ENCODE data around the gene ADAM10. TPM values are rescaled to one million over a fixed set of nuclear protein-coding genes. Genes with fewer than 3 reads are reported as not detected.

Gene ADAM10
- total RNA-seq, 2 experiments from 2014 or later: 141 to 151 TPM

DNA sequence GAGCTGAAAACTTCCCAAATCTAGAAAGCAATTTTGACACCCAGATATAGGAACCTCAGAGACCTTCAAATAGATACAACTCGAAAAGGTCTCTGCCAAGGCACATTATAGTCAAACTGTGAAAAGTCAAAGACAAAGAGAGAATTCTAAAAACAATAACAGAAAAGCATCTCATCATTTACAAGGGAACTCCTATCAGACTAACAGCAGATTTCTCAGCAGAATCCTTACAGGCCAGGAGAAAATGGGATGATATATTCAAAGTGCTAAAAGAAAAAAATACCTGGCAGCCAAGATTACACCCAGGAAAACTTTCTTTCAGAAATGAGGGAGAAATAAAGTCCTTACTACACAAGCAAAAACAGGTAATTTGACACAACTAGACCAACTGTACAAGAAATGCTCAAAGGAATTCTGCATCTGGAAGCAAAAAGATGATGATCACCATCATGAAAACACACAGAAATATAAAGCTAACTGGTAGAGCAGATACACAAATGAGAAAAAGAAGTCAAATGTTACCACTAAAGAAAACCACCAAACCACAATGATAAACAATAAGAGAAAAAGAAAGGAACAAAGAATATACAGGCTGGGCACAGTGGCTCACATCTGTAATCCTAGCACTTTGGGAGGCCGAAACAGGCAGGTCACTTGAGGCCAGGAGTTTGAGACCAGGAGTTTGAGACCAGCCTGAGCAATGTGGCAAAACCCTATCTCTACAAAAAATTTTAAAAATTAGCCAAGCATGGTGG, 50.4 kb downstream of the ADAM10 start:
- no peaks in the 10 kb centered on the region for H3K27me3 Mint-ChIP-seq
- CTCF ChIA-PET: interaction anchor here (0.7 kb wide), 1 partner anchor 100 kb away, joined by 3 read pairs; no protein-coding TSS in a partner anchor
- peak overlapping the region; percentile 27 for H3K4me3 Mint-ChIP-seq
- ATAC-seq: peak; percentile 71
- no peak for DNase-seq
- H3K36me3 Mint-ChIP-seq: peaks cover 61% of the 10 kb centered on the region
- peaks cover 42% of the 10 kb centered on the region for H3K4me1 Mint-ChIP-seq
- H3K27ac Mint-ChIP-seq: peak overlapping the region; percentile 53
- H3K9me3 Mint-ChIP-seq (ENCODE audit: low read depth): peaks cover 17% of the 10 kb centered on the region

DNA sequence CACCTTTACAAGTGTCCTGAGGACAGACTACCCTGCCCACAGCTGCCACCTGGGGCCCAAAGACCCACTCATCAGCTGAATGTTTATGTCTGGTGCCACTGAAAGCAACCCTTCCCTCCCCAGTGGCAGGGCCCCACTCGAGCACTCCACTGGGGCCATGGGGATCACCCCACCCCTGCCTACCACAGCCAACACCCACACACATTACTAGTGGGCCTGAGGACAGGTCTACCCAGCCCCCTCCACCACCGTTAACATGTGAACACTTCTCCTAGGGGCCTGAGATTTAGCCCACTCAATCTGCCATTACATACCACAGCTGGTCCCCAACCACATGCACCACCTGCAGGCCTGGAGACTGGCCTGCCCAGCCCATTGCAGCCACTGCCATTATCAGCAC, 52.3 kb downstream of the ADAM10 start:
- Mint-ChIP-seq H3K36me3 (peaks cover 60% of the 10 kb centered on the region), H3K27me3 (no peaks in the 10 kb centered on the region), H3K4me1 (peaks cover 30% of the 10 kb centered on the region), H3K9me3 (ENCODE audit: low read depth) (peaks cover 15% of the 10 kb centered on the region), H3K4me3 (no peak overlapping the region), H3K27ac (no peak overlapping the region)
- ATAC-seq (no peak), DNase-seq (no peak)
- CTCF ChIA-PET: no interaction called here

DNA sequence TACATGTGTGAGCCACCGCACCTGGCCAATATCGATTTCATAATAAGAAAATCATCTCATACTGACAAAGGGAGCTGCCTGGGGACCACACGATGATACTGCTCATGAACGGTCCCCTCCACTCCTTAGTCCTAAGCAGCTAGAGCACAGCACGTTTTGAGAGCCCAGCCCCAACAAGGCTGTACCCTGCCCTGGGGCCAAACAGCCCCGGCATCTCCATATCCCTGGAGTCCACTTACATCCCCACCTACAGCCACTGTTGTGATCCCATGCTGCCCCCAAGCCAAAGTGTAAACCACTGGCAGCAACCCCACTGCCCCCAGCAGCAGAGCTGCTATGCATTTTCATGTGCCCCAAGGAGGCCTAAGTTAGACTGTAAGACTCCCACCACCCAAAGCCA, 52.8 kb downstream of the ADAM10 start:
- Mint-ChIP-seq H3K36me3 (peaks cover 56% of the 10 kb centered on the region), H3K4me3 (no peak overlapping the region), H3K27me3 (no peaks in the 10 kb centered on the region), H3K27ac (no peak overlapping the region), H3K4me1 (peaks cover 30% of the 10 kb centered on the region), H3K9me3 (ENCODE audit: low read depth) (peaks cover 12% of the 10 kb centered on the region)
- ATAC-seq (no peak), DNase-seq (no peak)
- CTCF ChIA-PET: no interaction called here

DNA sequence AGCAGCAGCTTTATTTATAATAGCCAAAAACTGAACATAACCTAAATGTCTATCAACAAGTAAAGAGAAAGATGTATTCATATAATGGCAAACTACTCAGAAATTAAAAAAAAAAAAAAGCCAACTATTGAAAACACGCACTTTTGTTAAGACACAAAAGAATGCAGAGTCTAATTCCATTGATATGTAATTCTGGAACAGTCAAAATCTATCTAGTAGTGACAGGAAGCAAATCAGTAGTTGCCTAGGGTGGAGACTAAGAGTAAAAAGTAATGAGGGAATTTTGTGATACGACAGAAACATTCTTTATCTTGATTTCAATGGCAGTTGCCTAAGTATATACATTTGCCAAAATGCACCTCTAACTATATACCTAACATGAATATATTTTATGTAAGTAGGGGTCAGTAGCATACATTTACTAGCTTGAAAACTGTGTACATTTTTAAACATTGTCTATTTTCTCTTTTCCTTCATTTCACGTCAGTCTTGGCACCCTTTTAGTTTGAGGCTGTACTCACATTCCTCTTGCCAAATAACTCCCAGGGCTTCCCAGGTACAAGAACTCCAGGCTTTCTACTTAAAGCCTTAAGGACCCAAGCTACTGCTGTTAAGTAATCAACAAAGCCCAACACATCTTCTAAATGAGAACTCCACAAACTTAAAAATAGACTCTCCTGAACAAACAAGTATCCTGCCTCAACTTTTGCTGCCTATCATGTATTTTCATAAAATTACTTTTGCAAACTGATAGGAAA, 54.7 kb downstream of the ADAM10 start:
- Mint-ChIP-seq H3K4me1 (peaks cover 36% of the 10 kb centered on the region), H3K4me3 (no peak overlapping the region), H3K27me3 (no peaks in the 10 kb centered on the region), H3K36me3 (peaks cover 42% of the 10 kb centered on the region), H3K9me3 (ENCODE audit: low read depth) (peaks cover 4% of the 10 kb centered on the region), H3K27ac (no peak overlapping the region)
- CTCF ChIA-PET: no interaction called here
- DNase-seq (no peak), ATAC-seq (no peak)

DNA sequence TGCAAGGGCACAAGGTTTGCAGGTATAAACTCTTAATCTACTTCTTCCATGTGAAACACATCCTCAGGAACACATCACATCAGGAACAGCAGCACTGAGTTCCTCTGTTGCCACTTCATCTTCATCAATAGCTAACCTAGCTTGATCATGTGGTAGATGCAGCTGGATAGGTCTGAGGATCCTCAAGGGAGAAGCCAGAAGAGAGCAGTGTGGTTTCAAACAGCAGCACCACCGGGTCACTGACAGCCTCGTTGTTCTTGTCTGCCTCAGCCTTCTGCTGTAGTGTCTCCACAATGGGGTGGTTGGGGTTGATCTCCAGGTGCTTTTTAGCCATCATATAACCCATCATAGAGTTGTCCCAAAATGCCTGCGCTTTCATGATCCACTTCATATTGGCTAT, 58.8 kb downstream of the ADAM10 start:
- DNase-seq: no peak
- Mint-ChIP-seq H3K4me3 (no peak overlapping the region), H3K27me3 (no peaks in the 10 kb centered on the region), H3K9me3 (ENCODE audit: low read depth) (no peaks in the 10 kb centered on the region), H3K4me1 (peaks cover 17% of the 10 kb centered on the region), H3K27ac (no peak overlapping the region), H3K36me3 (peaks cover 25% of the 10 kb centered on the region)
- CTCF ChIA-PET: interaction anchor here (0.5 kb wide), 1 partner anchor 108 kb away, joined by 4 read pairs; no protein-coding TSS in a partner anchor
- ATAC-seq: no peak

DNA sequence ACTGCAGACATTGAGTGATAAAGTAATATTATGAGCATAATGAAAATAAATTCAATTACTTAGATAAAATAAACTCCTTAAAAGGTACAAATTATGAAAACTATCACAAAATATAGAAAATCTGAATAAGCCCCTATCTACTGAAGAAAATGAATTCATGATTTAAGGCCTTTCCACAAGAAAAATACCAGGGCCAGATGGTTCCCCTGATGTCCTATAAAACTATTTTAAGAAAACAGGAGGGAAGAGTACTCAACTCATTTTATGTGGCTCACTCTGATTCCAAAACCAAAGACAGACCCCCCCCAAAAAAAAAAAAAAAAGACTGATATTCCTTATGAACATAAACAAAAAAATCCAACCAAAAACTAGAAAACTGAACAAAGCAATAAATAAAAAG, 59.9 kb downstream of the ADAM10 start:
- Mint-ChIP-seq H3K4me1 (peaks cover 17% of the 10 kb centered on the region), H3K4me3 (no peak overlapping the region), H3K36me3 (peaks cover 25% of the 10 kb centered on the region), H3K9me3 (ENCODE audit: low read depth) (no peaks in the 10 kb centered on the region), H3K27me3 (no peaks in the 10 kb centered on the region), H3K27ac (no peak overlapping the region)
- DNase-seq (no peak), ATAC-seq (no peak)
- CTCF ChIA-PET: no interaction called here

DNA sequence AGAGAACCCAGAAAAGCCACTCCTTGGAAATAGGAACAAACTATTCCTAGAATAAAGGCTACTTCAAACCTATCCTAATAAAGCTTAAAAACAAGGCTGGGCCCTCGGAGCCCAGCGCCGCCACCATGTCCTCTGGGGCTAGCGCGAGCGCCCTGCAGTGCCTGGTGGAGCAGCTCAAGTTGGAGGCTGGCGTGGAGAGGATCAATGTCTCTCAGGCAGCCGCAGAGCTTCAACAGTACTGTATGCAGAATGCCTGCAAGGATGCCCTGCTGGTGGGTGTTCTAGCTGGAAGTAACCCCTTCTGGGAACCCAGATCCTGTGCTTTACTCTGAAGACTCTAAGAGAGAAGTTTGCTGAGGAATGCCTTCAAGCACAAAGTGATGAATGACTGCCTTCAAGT, 63.2 kb downstream of the ADAM10 start:
- Mint-ChIP-seq H3K27me3 (no peaks in the 10 kb centered on the region), H3K4me1 (peaks cover 19% of the 10 kb centered on the region), H3K4me3 (no peak overlapping the region), H3K9me3 (ENCODE audit: low read depth) (no peaks in the 10 kb centered on the region), H3K27ac (no peak overlapping the region), H3K36me3 (peaks cover 18% of the 10 kb centered on the region)
- CTCF ChIA-PET: no interaction called here
- DNase-seq (no peak), ATAC-seq (no peak)

DNA sequence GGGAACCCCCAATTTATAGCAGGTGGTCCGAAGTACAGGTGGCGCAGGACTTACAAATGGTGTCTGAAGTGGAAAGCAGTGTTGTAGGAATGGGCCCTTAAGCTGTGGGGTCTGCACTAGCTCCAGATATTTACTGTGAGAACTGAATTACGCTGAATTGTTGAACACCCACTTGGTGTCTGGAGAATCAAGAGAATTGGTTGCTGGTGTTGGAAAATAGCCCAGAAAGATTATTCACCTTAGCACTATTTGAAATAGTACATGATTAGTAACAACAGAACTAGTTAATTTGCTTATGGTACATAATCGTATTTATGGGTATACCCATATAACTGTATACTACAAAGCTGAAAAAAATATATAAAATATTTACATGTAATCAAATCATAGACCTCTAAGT, 64.8 kb downstream of the ADAM10 start:
- H3K4me3 Mint-ChIP-seq: no peak overlapping the region
- no peak for ATAC-seq
- H3K36me3 Mint-ChIP-seq: peaks cover 15% of the 10 kb centered on the region
- peaks cover 7% of the 10 kb centered on the region for H3K4me1 Mint-ChIP-seq
- CTCF ChIA-PET: no interaction called here
- H3K27me3 Mint-ChIP-seq: no peaks in the 10 kb centered on the region
- no peaks in the 10 kb centered on the region for H3K9me3 Mint-ChIP-seq (ENCODE audit: low read depth)
- DNase-seq: no peak
- H3K27ac Mint-ChIP-seq: no peak overlapping the region

DNA sequence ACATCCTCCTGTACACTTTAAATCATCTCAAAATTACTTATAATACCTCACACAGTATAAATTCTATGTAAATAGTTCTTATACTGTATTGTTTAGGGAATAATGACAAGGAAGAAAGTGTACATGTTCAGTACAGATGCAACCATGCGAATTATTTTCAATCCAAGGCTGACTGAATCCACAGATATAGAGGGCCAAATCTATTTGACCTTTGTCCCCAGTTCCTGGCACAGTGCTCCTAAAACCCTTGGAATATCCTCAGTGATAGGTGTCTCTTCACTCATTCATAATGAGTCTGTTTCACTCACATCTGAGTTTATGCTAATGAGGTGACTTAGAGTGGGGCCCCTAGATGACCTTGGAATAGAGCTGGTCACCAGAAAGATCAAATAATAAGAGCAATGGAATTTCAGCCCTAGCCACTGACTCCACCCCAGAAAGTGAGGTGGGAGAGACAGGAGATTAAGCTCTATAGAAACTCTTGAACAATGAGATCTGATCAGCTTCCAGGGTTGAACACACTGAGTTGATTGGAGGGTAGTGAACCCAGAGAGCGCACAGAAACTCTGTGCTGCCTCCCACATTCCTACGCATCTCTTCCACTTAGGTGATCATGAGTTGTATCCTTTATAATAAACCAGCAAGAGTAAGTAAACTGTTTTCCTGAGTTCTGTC, 65.3 kb downstream of the ADAM10 start:
- H3K9me3 Mint-ChIP-seq (ENCODE audit: low read depth): no peaks in the 10 kb centered on the region
- H3K27ac Mint-ChIP-seq: no peak overlapping the region
- DNase-seq (no peak), ATAC-seq (no peak)
- H3K36me3 Mint-ChIP-seq: peaks cover 15% of the 10 kb centered on the region
- peaks cover 7% of the 10 kb centered on the region for H3K4me1 Mint-ChIP-seq
- CTCF ChIA-PET: no interaction called here
- no peaks in the 10 kb centered on the region for H3K27me3 Mint-ChIP-seq
- no peak overlapping the region for H3K4me3 Mint-ChIP-seq

DNA sequence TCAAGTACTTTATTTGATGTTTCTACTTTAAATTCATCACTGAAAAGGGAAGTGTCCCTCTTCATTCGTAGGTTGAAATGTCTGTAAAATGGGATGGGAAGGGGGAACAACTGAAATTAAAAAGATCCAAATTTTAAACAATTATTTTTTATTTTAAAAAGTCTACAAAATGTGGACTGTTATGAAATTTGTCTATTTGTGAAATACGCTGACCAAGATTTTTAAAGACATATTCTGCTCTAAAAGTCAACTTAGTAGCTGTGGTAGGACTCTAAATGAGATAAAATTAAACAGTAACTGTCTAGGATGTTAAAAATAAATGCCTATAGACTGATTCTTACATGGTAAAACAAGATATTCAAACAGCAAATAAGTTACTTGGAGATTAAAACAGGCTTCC, 67.3 kb downstream of the ADAM10 start:
- no peak overlapping the region for H3K4me3 Mint-ChIP-seq
- DNase-seq: no peak
- H3K27me3 Mint-ChIP-seq: no peaks in the 10 kb centered on the region
- H3K9me3 Mint-ChIP-seq (ENCODE audit: low read depth): no peaks in the 10 kb centered on the region
- H3K36me3 Mint-ChIP-seq: peaks cover 15% of the 10 kb centered on the region
- no peak for ATAC-seq
- peaks cover 8% of the 10 kb centered on the region for H3K4me1 Mint-ChIP-seq
- no peak overlapping the region for H3K27ac Mint-ChIP-seq
- CTCF ChIA-PET: no interaction called here

DNA sequence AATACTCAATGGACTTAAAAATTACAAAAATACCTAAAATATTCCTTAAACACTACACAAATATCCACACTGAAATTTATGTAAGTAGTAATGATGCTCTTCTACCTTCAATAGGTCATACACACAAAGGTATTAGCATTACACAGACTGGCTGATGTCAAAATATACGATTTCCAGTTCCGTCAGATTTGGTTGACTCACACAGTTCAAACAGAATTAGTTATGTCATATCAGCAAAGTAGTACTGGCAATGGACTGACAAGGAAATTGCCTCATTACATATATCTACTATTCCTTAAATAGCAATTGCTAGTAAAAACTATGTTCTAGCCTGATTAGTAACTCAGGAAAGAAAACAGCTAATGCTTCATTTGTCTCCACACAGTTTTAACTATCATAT, 70.8 kb downstream of the ADAM10 start:
- Mint-ChIP-seq H3K4me3 (no peak overlapping the region), H3K27ac (no peak overlapping the region), H3K36me3 (peaks cover 6% of the 10 kb centered on the region), H3K27me3 (no peaks in the 10 kb centered on the region), H3K4me1 (peaks cover 6% of the 10 kb centered on the region), H3K9me3 (ENCODE audit: low read depth) (no peaks in the 10 kb centered on the region)
- ATAC-seq (no peak), DNase-seq (no peak)
- CTCF ChIA-PET: no interaction called here

DNA sequence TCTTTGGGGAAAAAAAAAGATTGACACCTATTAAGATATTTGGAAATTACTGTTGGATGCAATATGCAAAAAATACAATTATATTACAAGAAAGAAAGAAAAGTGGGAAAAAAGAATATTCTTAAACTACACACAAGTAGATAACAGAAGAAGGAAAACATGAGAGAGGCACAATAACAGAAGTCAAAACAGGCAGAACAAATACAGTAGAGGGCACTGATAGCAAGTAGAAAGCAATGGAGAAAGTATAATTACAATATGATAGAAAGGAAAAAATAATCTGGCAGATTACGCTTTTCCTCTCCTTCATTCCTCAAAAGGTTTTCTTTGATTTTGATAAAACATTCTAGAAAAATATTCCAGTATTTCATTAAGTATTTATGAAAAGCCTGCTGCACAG, 72.1 kb downstream of the ADAM10 start:
- Mint-ChIP-seq H3K27ac (no peak overlapping the region), H3K36me3 (peaks cover 12% of the 10 kb centered on the region), H3K9me3 (ENCODE audit: low read depth) (no peaks in the 10 kb centered on the region), H3K4me3 (no peak overlapping the region), H3K4me1 (peaks cover 6% of the 10 kb centered on the region), H3K27me3 (no peaks in the 10 kb centered on the region)
- CTCF ChIA-PET: no interaction called here
- no peak for ATAC-seq
- DNase-seq: no peak

DNA sequence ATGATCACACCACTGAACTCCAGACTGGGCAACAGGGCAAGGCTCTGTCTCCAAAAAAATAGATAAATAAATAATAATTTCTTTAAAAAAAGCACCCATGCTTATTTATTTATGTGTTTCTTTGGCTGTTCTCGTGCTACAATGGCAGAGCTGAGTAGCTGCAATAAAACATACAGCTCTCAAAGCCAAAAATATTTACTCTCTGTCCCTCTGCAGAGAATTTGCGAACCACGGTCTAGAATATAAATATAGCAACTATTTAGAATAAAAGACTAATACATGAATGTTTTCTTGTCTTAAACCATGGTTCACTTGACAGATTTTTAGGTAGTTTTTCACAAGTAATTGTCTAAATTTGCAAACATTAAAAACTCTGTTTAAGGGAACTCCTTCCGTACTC, 72.7 kb downstream of the ADAM10 start:
- no peak for ATAC-seq
- no peak overlapping the region for H3K4me3 Mint-ChIP-seq
- peaks cover 15% of the 10 kb centered on the region for H3K36me3 Mint-ChIP-seq
- H3K27ac Mint-ChIP-seq: no peak overlapping the region
- no peak for DNase-seq
- peaks cover 6% of the 10 kb centered on the region for H3K4me1 Mint-ChIP-seq
- CTCF ChIA-PET: no interaction called here
- no peaks in the 10 kb centered on the region for H3K9me3 Mint-ChIP-seq (ENCODE audit: low read depth)
- no peaks in the 10 kb centered on the region for H3K27me3 Mint-ChIP-seq

DNA sequence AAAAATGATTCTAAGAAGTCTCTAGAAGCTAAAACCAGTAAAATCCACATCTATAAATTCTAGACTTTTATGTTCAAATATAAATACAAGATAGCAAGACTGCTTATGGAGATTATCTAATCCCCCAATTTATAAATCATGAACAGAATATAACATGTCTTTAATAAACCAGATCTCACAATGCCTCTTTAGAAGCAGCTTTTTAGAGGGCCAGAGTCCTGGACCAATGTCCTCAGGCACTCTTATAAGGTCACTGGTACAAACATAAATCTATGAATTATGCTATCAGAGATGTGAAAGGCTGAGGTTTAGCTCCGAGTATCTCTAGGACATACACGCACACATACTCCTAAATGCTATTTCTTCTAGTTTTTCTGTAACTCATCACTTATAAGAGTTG, 78.3 kb downstream of the ADAM10 start:
- H3K4me1 Mint-ChIP-seq: peaks cover 3% of the 10 kb centered on the region
- no peak for ATAC-seq
- peaks cover 33% of the 10 kb centered on the region for H3K36me3 Mint-ChIP-seq
- no peak for DNase-seq
- H3K4me3 Mint-ChIP-seq: no peak overlapping the region
- H3K9me3 Mint-ChIP-seq (ENCODE audit: low read depth): no peaks in the 10 kb centered on the region
- H3K27me3 Mint-ChIP-seq: no peaks in the 10 kb centered on the region
- H3K27ac Mint-ChIP-seq: no peak overlapping the region
- CTCF ChIA-PET: interaction anchor here (0.8 kb wide), 1 partner anchor 148 kb away, joined by 3 read pairs; no protein-coding TSS in a partner anchor

Measured in activated CD8-positive, alpha-beta memory T cell treated with anti-CD3 and anti-CD28 coated beads, Interleukin-2, amount 10 ng/mL, durations not matched to agents 7 days and 5 days (primary cell).